Hippocampal formation (tissue), 2 donors: ENCODE measurements around the gene LMX1B.

ENCODE experiments used
- DNase-seq, 2 donors: peaks; one replicate each; lab custom pipeline; 2025; lab: John Stamatoyannopoulos, UW

The LMX1B gene

GRCh38 chr9:126677188-126678084 is 63.7 kb downstream of the LMX1B start:
- no peak for DNase-seq

DNA sequence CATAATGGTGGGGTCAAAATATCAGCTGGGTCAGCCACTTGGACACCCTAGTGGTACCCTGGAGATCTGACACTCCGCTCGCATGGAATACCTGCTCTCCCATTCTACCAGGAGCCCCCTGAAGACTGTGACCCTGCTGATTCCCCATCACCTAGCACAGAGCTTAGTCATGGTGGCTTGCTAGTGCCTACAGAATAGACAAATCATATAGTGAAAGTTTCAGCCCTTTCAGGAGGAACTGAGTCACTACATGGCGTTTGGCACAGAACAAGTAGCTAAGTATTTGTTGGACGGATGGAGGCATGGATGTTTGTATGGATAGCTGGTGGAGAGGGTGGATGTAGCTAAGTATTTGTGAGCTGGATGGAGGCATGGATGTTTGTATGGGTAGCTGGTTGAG is 65.3 kb downstream of the LMX1B start:
- DNase-seq, result no peak

- DNase-seq, result no peak
These were observed 67.6 kb downstream of the LMX1B start for GRCh38 chr9:126681336-126681735.

DNA sequence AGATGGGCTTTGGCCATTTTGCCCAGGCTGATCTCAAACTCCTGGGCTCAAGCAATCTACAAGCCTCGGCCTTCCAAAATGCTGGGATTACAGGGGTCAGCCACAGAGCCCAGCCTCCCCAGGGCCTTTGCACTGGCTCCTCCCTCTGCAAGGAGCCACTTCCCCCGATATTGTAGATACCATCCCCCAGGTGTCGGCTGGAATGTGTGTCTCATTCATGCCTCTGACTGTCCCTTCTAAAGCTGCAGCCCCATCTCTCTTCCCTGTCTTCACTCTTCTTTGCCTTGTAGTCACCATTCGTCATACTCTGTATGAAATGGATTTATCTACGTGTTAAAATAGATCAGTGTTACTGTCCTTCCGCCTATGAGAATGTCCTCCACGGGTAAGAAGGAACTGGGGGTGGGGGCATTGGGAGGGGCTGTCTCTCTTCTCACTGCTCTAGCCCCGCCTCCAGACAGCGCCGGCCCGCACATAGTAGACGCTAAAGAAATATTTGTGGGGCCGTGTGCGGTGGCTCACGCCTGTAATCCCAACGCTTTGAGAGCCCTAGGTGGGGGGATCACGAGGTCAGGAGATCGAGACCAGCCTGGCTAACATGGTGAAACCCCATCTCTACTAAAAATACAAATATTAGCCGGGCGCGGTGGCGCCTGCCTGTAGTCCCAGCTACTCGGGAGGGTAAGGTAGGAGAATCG is 68.5 kb downstream of the LMX1B start:
- no peak for DNase-seq

- no peak for DNase-seq
These were observed 69.4 kb downstream of the LMX1B start for GRCh38 chr9:126682928-126683697.

DNA sequence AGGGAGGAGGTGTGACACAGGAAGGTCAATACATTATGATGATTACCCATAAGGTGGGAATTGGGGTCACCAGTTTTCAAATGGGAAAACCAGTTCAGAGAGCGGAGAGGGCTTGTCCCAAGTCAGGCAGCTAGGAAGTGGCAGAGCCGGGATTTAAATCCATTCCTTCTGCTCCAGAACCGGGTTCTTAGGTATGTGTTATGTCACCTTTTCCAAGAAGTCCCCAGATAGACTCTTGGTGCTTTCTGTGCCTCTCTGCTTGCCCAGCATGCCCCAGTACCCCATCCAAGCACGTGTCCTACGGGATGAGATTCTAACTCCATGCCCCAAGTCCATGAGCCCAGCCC is 69.9 kb downstream of the LMX1B start:
- DNase-seq, result no peak

DNA sequence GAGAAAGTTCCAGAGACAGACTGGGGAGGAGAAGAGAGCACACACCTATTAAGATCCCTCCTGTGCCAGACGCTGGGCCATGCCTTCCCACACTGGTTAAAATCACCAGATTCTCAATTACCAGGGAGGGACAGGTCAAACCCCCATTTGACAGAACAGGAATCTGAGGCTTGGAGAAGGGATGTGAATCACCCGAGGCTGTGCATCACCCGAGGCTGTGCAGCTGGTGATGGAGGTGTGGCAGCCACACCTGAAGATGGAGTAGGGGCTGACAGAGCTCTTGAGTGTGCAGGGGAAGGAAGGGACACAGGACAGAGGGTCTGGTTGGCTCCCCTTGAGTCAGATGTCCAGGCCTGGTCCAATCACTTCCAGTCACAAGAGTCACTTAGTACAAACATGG is 70.6 kb downstream of the LMX1B start:
- DNase-seq, result no peak

DNA sequence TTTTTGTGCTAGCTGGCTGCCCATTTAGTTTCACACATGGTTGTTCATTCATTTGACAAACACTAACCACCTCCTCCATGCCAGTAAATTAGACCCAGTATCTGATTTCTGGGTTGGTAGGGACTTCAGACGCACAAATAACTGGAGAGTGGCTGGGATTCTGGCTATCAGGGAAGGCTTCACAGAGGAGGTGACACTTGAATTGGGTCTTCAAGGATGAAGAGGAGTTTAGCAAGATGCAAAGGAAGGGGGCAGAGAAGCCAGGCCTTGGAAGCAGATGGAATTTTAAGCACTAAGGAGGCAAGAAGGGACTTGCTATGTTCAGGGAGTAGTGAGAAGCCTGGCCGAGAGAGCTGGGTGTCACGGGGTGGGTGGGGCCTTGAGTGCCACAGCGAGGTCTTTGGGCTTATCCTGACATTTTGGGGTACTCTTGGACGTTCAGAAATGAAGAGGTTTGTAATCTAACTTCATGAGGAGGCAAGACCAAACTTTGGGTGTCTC is 71.3 kb downstream of the LMX1B start:
- DNase-seq, result no peak

- no peak for DNase-seq
These were observed 74.3 kb downstream of the LMX1B start for GRCh38 chr9:126687930-126688461.

- DNase-seq, result no peak
These were observed 74.9 kb downstream of the LMX1B start for GRCh38 chr9:126688617-126689016.

DNA sequence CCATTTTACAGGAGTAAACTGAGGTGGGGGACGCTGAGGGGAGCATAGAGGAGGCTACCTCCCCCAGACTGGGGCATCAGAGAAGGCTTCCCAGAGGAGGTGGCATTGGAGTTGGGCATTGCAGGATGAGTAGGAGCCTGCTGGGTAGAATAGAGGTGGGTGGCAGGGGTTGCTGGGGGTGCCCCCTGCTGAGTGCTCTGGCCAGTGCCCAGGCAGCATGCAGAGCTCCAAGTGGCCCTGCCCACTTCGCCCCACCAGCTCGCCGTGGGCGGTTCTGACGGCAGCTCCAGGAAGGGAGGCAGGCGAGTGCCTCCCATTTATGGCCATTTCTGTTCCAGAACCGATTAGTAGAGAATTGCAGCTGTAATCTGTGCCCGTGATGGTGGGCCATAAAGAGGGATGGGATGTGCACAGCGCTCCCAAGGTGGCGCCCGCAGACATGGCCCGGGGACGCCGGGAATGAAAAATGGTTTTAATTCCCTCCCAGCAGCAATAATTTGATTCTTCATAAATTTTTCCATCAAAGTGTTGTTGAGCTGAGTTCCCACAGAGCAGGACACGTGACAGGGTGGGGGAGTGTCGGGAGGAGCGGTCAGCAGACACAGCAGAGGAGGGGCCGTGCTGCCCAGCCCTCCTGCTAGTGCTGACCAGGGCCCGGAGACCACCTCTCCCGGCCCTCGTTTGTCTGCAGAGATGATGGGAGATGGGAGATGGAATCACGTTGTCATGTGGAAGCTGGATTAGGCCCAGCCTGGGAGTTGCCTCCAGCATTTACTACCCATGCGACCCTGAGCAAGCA is 75.5 kb downstream of the LMX1B start:
- no peak for DNase-seq

- no peak for DNase-seq
These were observed 76.8 kb downstream of the LMX1B start for GRCh38 chr9:126690431-126691051.

DNA sequence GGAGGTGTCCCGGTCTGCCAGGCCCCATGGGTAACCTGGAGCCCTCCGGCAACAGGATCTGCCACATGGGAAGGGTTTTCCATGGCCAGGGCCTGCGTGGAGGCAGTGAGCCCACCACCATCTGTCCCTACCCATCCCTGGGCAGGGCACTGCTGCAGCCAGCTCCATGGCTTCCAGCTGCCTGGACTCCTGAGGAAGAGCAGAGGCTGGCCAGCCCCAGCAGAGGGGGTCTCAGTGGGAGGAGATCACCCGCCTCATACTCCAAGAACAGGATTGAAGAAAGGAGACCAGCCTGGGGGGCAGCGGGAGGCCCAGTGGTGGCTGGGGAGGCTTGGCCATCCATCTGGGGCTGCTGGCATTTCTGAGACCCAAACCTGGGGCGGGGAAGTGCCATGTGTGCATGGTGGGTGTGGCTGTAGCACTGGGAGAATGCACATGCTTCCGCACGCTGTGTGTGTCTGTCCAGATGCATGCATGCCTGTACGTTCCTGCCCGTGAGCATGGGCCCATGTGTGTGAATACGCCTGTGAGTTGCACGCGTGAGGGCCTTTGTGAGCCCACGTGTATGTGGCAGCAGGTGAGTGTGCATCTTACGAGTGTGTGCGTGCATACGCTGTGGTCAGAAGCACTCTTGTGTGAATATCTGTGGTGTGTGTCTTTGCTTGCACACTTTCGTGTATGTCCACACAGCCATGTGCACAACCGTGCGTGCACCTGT is 78.5 kb downstream of the LMX1B start:
- DNase-seq, result no peak

DNA sequence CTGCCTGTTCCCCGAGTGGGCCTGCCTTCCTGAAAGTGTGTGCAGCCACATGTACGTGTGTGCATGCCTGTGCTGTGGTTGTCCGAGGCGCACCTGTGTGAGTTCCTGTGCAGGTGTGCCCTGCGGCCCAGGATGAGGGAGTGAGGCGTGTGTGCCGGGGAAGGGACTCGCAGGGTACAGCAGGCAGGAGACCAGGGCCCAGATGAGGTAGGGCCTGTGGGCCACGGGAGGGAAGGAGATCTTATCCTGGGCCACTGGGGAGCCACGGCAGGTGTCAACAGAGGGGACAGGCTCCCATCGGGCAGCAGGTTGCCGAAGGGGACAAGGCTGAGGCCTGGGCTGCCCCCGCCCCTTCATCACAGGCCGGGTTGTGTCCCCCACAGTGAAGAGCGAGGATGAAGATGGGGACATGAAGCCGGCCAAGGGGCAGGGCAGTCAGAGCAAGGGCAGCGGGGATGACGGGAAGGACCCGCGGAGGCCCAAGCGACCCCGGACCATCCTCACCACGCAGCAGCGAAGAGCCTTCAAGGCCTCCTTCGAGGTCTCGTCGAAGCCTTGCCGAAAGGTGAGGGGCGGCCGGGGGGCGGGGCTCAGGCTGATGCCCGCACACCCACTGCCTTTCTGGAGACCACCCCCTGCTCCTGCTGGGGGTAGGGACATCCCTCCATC is 79.2 kb downstream of the LMX1B start:
- DNase-seq, result no peak

GRCh38 chr9:126693428-126693944 is 79.8 kb downstream of the LMX1B start:
- no peak for DNase-seq

DNA sequence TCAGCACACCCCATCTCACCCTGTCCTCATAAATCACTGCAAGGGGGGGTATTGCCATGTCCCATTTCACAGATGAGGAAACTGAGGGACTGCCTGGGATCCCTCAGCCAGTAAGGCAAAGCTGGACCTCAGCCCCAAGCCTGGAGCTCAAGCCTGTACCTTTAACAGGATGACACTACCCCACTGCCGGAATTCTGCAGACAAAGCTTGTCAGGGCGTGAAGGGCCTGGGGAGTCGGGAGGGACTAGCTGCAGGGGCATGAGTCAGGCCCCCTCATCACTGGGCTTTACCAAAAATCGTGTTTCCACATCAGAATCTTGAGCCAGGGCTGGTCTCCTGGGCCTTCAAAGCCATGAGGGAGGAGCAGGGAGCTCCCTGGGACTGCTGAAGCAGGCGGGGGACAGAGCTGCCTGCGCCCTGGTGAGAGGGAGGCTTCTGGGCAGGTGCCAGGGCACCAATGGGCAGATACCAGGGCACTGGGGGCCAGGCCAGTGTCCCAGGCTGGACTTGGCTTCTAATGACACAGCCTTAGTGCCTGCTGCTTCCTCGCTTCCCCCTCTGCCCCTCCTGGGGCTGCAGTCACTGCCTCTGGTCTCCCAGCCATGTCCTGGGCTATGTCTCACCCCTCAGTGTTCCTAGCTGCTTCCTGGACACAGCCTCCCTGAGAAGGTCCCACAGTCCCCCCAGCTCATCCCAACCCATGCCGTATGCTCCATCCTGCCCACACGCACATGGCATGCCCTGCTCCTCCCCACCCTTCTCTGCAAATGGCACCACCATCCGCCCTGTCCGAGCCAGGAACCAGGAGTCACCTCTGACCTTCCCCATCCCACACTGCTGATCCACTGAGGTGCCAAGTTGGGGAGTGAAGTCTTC is 80.7 kb downstream of the LMX1B start:
- no peak for DNase-seq

DNA sequence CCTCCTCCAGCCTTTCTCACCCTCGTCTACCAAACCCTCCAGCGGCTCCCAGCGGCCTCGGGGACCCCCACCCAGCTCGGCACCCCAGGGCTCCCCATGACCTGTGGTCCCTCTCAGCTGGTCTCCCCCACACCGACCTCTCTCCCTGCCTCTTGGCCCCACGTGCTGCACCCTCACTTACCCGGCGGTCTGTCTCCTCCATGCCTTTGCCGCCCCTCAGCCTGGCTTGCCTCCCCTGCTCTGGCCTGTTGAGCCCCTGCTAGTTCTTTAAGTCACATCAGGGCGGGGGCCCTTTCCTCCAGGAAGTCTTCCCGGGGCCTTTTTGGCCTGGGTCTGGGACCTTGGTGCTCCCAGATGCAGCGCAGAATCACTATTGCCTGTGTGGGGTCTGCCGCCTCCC is 81.5 kb downstream of the LMX1B start:
- DNase-seq, result no peak

DNA sequence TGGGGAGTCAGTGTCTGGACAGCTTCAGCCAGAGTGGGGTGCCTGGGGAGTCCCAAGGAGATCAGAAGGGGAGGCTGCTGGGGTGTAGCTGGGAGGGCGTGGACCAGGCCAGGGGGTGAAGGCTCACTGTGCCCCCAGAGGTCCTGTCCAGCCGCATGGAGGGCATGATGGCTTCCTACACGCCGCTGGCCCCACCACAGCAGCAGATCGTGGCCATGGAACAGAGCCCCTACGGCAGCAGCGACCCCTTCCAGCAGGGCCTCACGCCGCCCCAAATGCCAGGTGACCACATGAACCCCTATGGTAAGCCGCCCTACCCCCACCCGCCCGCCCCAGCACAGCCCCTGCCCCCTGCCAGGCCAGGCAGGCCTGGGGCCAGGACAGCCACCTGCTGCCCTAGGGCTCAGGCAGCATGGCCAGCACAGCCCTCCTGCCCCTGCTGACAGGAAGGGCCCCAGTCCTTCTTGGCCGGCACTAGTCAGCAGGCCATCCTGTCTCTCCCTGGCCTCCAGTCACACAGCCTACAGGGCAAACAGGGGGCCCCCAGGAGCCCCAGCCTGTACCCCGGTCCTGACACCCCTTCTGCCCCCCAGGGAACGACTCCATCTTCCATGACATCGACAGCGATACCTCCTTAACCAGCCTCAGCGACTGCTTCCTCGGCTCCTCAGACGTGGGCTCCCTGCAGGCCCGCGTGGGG is 82.1 kb downstream of the LMX1B start:
- no peak for DNase-seq
